Type B pancreatic cell (in vitro differentiated cells): ENCODE measurements around the gene PLEKHA6. TPM values are rescaled to one million over a fixed set of nuclear protein-coding genes. Genes with fewer than 3 reads are reported as not detected.
A peak's percentile ranks its signal among the peaks of the same experiment; 100 is the strongest.

Experiments used
- DNase-seq: peaks from one replicate; pipeline ENCODE4 v3.0.0; 2021; ENCODE audit warnings: mixed read lengths; ENCODE audit not compliant: unreplicated experiment; ENCODE audit errors: extremely low spot score
- H3K27ac Mint-ChIP-seq: 2 replicates; pipeline ENCODE4 v1.8.0; 2021; ENCODE audit warnings: mild to moderate bottlenecking, mixed read lengths
- H3K27me3 Mint-ChIP-seq: 2 replicates; pipeline ENCODE4 v1.8.0; 2021; ENCODE audit warnings: mixed read lengths
- H3K36me3 Mint-ChIP-seq: 2 replicates; pipeline ENCODE4 v1.8.0; 2021; ENCODE audit warnings: mixed read lengths
- H3K4me1 Mint-ChIP-seq: one replicate; pipeline ENCODE4 v1.8.0; 2021; ENCODE audit warnings: mixed read lengths; ENCODE audit not compliant: unreplicated experiment
- H3K4me3 Mint-ChIP-seq: 2 replicates; pipeline ENCODE4 v1.8.0; 2021; ENCODE audit warnings: mild to moderate bottlenecking, mixed read lengths
- H3K9me3 Mint-ChIP-seq: 2 replicates; pipeline ENCODE4 v1.8.0; 2021; ENCODE audit warnings: mixed read lengths
- CTCF ChIP-seq: fragments of 200-600 bp; sonication (generic); conservative IDR thresholded peaks from 2 replicates; pipeline ENCODE4 v1.5.0; 2021; ENCODE audit warnings: antibody characterized with exemption, mild to moderate bottlenecking
- total RNA-seq: library from RNA; stranded (reverse); gene quantifications from 2 replicates; pipeline ENCODE4 v1.2.1, GENCODE V29; 2021; ENCODE audit warnings: low replicate concordance

PLEKHA6 gene
- total RNA-seq, 1 donor from 2014 or later, result 37.8 TPM

DNA sequence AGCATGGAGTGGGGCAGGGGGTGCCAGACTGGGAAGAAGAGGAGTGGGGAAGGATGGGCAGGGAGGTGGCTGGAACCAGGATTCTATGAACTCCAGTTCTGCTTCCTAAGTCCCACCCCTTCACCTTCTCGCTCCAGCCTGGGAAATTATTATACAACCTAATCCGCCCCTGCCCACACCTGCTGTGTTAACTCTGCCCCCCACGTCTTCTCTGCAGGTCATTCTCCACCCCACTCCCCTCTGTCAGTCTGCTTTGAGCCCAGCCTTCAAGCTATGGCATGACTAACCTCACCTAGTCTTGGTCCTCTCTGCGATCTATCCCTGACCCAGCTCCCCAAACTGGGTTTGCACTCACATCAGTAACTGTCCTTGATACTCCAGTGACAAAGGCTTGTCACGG, 99.9 kb downstream of the PLEKHA6 start:
- Mint-ChIP-seq H3K27me3 (no peaks in the 10 kb centered on the region), H3K4me1 (peaks cover 39% of the 10 kb centered on the region)

DNA sequence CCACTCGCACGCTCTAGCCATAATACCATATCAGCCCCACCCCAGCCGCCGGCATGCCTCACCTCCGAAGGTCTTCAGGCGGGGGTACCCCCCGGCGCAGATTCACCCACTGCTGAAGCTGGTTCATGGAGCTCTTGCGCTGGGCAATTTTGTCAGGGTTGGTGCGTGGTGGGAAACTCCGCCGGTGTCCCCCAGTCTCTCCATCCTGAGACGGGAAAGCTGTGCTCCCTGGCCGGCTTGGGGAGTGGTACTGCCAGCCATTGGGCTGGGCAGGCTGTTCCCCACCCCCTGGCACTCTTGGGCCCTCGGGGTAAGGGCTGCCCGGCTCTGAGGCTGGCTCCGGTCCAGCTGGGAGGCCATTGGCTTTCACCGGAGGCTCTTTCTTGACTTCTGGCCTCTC, 100.5 kb downstream of the PLEKHA6 start:
- Mint-ChIP-seq H3K27ac (no peak overlapping the region), H3K4me3 (no peak overlapping the region), H3K36me3 (peaks cover 16% of the 10 kb centered on the region), H3K9me3 (no peaks in the 10 kb centered on the region), H3K4me1 (peaks cover 37% of the 10 kb centered on the region), H3K27me3 (no peaks in the 10 kb centered on the region)
- no peak for TF ChIP-seq CTCF
- no peak for DNase-seq

More for the DNA sequence above, 99.9 kb downstream of the PLEKHA6 start:
- Mint-ChIP-seq H3K4me3 (no peak overlapping the region), H3K36me3 (peaks cover 16% of the 10 kb centered on the region), H3K27ac (no peak overlapping the region), H3K9me3 (no peaks in the 10 kb centered on the region)
- no peak for TF ChIP-seq CTCF
- DNase-seq, result no peak

DNA sequence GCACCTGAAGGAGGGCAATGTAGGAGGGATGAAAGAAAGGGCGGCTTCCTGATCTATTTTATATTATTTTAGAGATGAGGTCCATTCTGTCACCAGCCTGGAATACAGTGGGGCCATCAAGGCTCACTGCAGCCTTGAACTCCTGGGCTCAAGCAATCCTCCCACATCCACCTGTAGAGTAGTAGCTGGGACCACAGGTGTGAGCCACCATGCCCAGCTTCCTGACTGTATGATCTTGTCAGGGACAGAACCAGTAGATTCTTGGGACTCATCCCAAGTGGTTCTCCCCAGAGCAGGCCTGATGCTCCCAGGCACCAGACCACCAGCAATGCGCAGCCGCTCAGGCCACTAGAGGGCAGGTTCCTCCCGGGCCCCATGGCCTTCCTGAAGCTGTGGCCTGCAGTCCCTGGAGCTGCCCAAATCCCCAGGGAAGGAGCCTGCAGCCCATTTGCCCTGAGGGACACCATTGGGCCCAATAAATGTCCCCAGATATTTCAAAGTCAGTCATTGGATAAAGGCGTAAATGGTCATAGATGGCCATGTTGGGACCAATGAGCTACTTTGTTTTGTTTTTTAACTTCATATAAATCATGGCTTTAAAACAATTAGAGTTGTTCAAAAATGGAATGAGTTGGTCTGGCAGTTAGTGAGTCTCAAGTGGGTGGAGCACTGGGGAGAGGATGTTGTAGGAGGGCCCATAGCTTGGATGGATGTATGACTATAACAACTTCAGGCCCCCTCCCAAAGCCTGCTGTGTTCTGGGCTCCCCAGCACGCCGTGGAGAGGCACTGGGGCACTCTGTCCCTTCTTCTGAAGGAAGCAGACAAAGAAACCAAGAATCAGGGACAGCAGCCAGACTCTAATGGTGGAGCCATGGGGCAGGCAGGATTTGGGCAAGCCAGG, 101.3 kb downstream of the PLEKHA6 start:
- Mint-ChIP-seq H3K4me3 (no peak overlapping the region), H3K27ac (peak overlapping the region; percentile 30), H3K27me3 (no peaks in the 10 kb centered on the region), H3K9me3 (no peaks in the 10 kb centered on the region), H3K4me1 (peaks cover 30% of the 10 kb centered on the region), H3K36me3 (peaks cover 16% of the 10 kb centered on the region)
- peak; percentile 83 for TF ChIP-seq CTCF
- DNase-seq, result no peak

DNA sequence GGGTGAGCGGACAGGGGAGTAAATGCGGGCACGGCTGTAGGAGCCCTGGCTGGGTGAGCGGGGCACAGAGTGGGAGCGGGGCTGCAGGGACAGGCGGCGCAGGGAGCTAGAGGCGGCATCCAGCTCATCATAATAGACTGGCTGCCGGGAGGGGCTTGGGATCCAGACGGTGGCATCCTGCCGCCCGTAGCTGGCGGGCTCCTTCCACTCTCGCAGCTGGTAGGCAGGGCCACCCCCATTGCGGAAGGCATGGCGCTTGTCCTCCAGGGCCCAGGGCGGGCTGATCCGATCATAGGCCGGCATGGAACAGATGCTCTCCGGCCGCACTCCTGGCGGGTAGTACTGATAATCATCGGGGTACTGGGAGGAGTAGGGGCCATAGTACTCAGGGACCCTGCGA, 102.3 kb downstream of the PLEKHA6 start:
- no peak overlapping the region for H3K4me3 Mint-ChIP-seq
- H3K27ac Mint-ChIP-seq, result no peak overlapping the region
- TF ChIP-seq CTCF, result no peak
- peaks cover 20% of the 10 kb centered on the region for H3K4me1 Mint-ChIP-seq
- H3K36me3 Mint-ChIP-seq, result peaks cover 16% of the 10 kb centered on the region
- no peaks in the 10 kb centered on the region for H3K9me3 Mint-ChIP-seq
- no peaks in the 10 kb centered on the region for H3K27me3 Mint-ChIP-seq
- DNase-seq, result no peak

DNA sequence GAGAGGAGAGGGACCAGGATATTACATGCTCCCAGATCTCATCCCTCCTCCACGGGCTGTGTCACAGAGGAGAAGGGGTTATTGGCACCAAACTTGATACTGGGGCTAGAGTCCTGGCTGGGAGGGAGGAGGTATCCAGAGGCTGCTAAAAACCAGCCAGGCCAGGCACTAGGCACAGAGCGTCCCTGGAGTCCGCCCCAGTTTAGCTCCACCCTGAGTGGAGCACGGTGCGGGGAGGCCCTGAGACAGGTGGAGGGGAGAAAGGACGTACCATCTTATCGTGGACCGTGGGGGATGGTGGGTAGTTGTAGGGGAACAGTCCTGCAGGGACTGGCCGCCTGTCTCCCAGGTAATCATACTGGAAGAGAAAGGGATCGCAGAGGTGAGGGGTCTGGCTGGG, 103.2 kb downstream of the PLEKHA6 start:
- peak overlapping the region; percentile 66 for H3K27ac Mint-ChIP-seq
- no peak overlapping the region for H3K4me3 Mint-ChIP-seq
- H3K36me3 Mint-ChIP-seq, result peaks cover 16% of the 10 kb centered on the region
- DNase-seq, result no peak
- TF ChIP-seq CTCF, result no peak
- peaks cover 17% of the 10 kb centered on the region for H3K4me1 Mint-ChIP-seq
- H3K9me3 Mint-ChIP-seq, result no peaks in the 10 kb centered on the region
- no peaks in the 10 kb centered on the region for H3K27me3 Mint-ChIP-seq
